H1 (cell line): Measurements from ENCODE around the gene PMM2. TPM values are rescaled to one million over a fixed set of nuclear protein-coding genes. Genes with fewer than 3 reads are reported as not detected.
A peak's percentile ranks its signal among the peaks of the same experiment; 100 is the strongest.

Experiments
- CTCF ChIA-PET: fragments of 300-600 bp; sonication (Branson Sonifier 250); formaldehyde crosslinking; loops from one replicate; lab custom pipeline; 2021; ENCODE audit not compliant: partially characterized antibody; lab: Charles Lee
- POLR2A ChIA-PET: fragments of 300-600 bp; sonication (Branson Sonifier 250); formaldehyde crosslinking; loops from one replicate; lab custom pipeline; 2021; ENCODE audit warnings: inconsistent platforms; ENCODE audit not compliant: partially characterized antibody; lab: Charles Lee
- DNase-seq, 2 experiments: peaks; one replicate each; pipeline versions ENCODE4 v3.0.0 to v3.0.0-alpha.2; 2010 to 2022; ENCODE audit warnings: low spot score in 2 of 2, low read depth in 1 of 2, mixed read lengths in 1 of 2
- FAIRE-seq: peaks from 2 replicates; lab custom pipeline; 2011; peaks lifted over from hg19 to GRCh38; lab: Jason Lieb, UNC
- H2AFZ ChIP-seq: 2 replicates; pipeline ENCODE4 v1.8.1; 2012; ENCODE audit warnings: low read length, inconsistent platforms
- H2AK5ac ChIP-seq: 2 replicates; pipeline ENCODE4 v1.6.1; 2013; ENCODE audit warnings: low read depth, low read length
- H2BK120ac ChIP-seq: replicated peaks from 2 replicates; pipeline ENCODE3; 2013; ENCODE audit warnings: low read depth, low read length, inconsistent platforms
- H2BK12ac ChIP-seq: 2 replicates; pipeline ENCODE4 v1.6.1; 2013; ENCODE audit warnings: low read depth, low read length
- H2BK15ac ChIP-seq: 2 replicates; pipeline ENCODE4 v1.6.1; 2013; ENCODE audit warnings: low read length
- H2BK20ac ChIP-seq: 2 replicates; pipeline ENCODE4 v1.6.1; 2013; ENCODE audit warnings: low read length
- H2BK5ac ChIP-seq: 2 replicates; pipeline ENCODE4 v1.6.1; 2013; ENCODE audit warnings: low read depth, low read length
- H3K14ac ChIP-seq: 2 replicates; pipeline ENCODE4 v1.6.1; 2013; ENCODE audit warnings: inconsistent platforms; ENCODE audit not compliant: insufficient read length
- H3K18ac ChIP-seq: 2 replicates; pipeline ENCODE4 v1.6.1; 2013; ENCODE audit warnings: low read length; ENCODE audit errors: extremely low read depth
- H3K23ac ChIP-seq: 2 replicates; pipeline ENCODE4 v1.6.1; 2013; ENCODE audit warnings: inconsistent platforms; ENCODE audit not compliant: insufficient read length
- H3K23me2 ChIP-seq: 2 replicates; pipeline ENCODE4 v1.6.1; 2013; ENCODE audit warnings: low read depth, low read length
- H3K27ac ChIP-seq: 2 replicates; pipeline ENCODE4 v1.6.1; 2011; ENCODE audit warnings: low read depth, low read length, inconsistent platforms
- H3K27me3 ChIP-seq, 4 experiments: replicated peaks in 1 of 4; 1 replicate in 1 of 4; 2 replicates in 3 of 4; pipeline versions ENCODE4 v1.6.1 to v1.8.1; 2011 to 2013; ENCODE audit warnings: low read length in 3 of 4, mild to moderate bottlenecking in 3 of 4, inconsistent platforms in 2 of 4, mixed read lengths in 2 of 4, moderate library complexity in 1 of 4; ENCODE audit not compliant: control insufficient read depth in 3 of 4, insufficient read depth in 3 of 4; ENCODE audit errors: extremely low read depth in 1 of 4
- H3K36me3 ChIP-seq, 4 experiments: 2 replicates each; pipeline versions ENCODE4 v1.6.1 to v1.8.1; 2011 to 2013; ENCODE audit warnings: mild to moderate bottlenecking in 4 of 4, low read length in 3 of 4, moderate library complexity in 2 of 4, control low read depth in 1 of 4, inconsistent platforms in 1 of 4; ENCODE audit not compliant: insufficient read depth in 4 of 4, control insufficient read depth in 2 of 4
- H3K4ac ChIP-seq: replicated peaks from 2 replicates; pipeline ENCODE3; 2013; ENCODE audit warnings: low read length, low read depth, mixed read lengths, inconsistent platforms; ENCODE audit not compliant: insufficient read length
- H3K4me1 ChIP-seq, 4 experiments: replicated peaks in 1 of 4; 1 replicate in 1 of 4; 2 replicates in 3 of 4; pipeline versions ENCODE4 v1.6.1 to v1.8.1; 2011 to 2013; ENCODE audit warnings: low read length in 3 of 4, inconsistent platforms in 2 of 4, mixed read lengths in 1 of 4; ENCODE audit not compliant: insufficient read depth in 4 of 4, control insufficient read depth in 3 of 4
- H3K4me2 ChIP-seq, 2 experiments: 2 replicates each; pipeline versions ENCODE4 v1.6.1 to v1.8.1; 2011 to 2013; ENCODE audit warnings: low read depth in 2 of 2, low read length in 2 of 2, control low read depth in 1 of 2, inconsistent platforms in 1 of 2, mild to moderate bottlenecking in 1 of 2; ENCODE audit not compliant: insufficient read depth in 1 of 2
- H3K4me3 ChIP-seq, 4 experiments: fragments of 200-600, 300-600 bp in 1 of 4; sonication (generic), shearing (Covaris generic), sonication (Bioruptor Twin) in 1 of 4; 2 replicates each; pipeline versions ENCODE4 v1.5.1 to v1.8.1; 2011 to 2016; ENCODE audit warnings: low read length in 4 of 4, low read depth in 3 of 4, control low read depth in 2 of 4, inconsistent platforms in 2 of 4, mild to moderate bottlenecking in 2 of 4, mixed read lengths in 1 of 4, moderate library complexity in 1 of 4; ENCODE audit not compliant: insufficient read depth in 2 of 4; ENCODE audit errors: extremely low read depth in 1 of 4
- H3K56ac ChIP-seq: replicated peaks from 2 replicates; pipeline ENCODE3; 2013; ENCODE audit warnings: low read depth, mild to moderate bottlenecking, mixed read lengths, low read length, inconsistent platforms; ENCODE audit not compliant: insufficient read length
- H3K79me1 ChIP-seq: 2 replicates; pipeline ENCODE4 v1.6.1; 2013; ENCODE audit warnings: low read depth, low read length, control low read depth
- H3K79me2 ChIP-seq, 2 experiments: 2 replicates each; pipeline versions ENCODE4 v1.6.1 to v1.8.1; 2012 to 2013; ENCODE audit warnings: low read length in 2 of 2, mild to moderate bottlenecking in 2 of 2, inconsistent platforms in 1 of 2; ENCODE audit not compliant: insufficient read depth in 2 of 2, control insufficient read depth in 1 of 2
- H3K9ac ChIP-seq, 4 experiments: replicated peaks in 1 of 4; 1 replicate in 1 of 4; 2 replicates in 3 of 4; pipeline versions ENCODE4 v1.6.1 to v1.8.1; 2011 to 2013; ENCODE audit warnings: low read depth in 3 of 4, low read length in 3 of 4, control low read depth in 2 of 4, mild to moderate bottlenecking in 2 of 4, moderate library complexity in 2 of 4, inconsistent platforms in 1 of 4; ENCODE audit errors: extremely low read depth in 1 of 4
- H3K9me3 ChIP-seq, 2 experiments: 2 replicates each; pipeline versions ENCODE4 v1.6.1 to v1.8.1; 2012 to 2013; ENCODE audit warnings: mild to moderate bottlenecking in 2 of 2, moderate library complexity in 2 of 2, control low read depth in 1 of 2, inconsistent platforms in 1 of 2, low read depth in 1 of 2, low read length in 1 of 2, mixed read lengths in 1 of 2; ENCODE audit not compliant: insufficient read depth in 2 of 2
- H4K20me1 ChIP-seq, 2 experiments: replicated peaks in 1 of 2; 2 replicates each; pipeline versions ENCODE3 to v1.8.1; 2011 to 2013; ENCODE audit warnings: inconsistent platforms in 2 of 2, low read length in 2 of 2, mild to moderate bottlenecking in 1 of 2; ENCODE audit not compliant: insufficient read depth in 2 of 2, control insufficient read depth in 1 of 2
- H4K5ac ChIP-seq: 2 replicates; pipeline ENCODE4 v1.6.1; 2013; ENCODE audit warnings: low read length, low read depth, mixed read lengths, inconsistent platforms; ENCODE audit not compliant: insufficient read length
- H4K8ac ChIP-seq: 2 replicates; pipeline ENCODE4 v1.8.0; 2013; ENCODE audit warnings: mild to moderate bottlenecking, moderate library complexity, low read length, inconsistent platforms; ENCODE audit not compliant: insufficient read depth; ENCODE audit errors: extremely low read depth
- H4K91ac ChIP-seq: replicated peaks from 2 replicates; pipeline ENCODE3; 2013; ENCODE audit warnings: low read length, mixed read lengths, inconsistent platforms; ENCODE audit not compliant: insufficient read length
- BCL11A ChIP-seq, 2 experiments: IDR thresholded peaks; one replicate each; pipeline ENCODE4 v1.6.1; 2011; ENCODE audit warnings: low read depth in 2 of 2, low read length in 2 of 2, mild to moderate bottlenecking in 2 of 2
- E2F6 ChIP-seq: IDR thresholded peaks from 2 replicates; pipeline ENCODE4 v1.6.1; 2012; ENCODE audit warnings: inconsistent platforms
- FOSL1 ChIP-seq: IDR thresholded peaks from 2 replicates; pipeline ENCODE4 v1.6.1; 2011; ENCODE audit warnings: mild to moderate bottlenecking, low read depth, low read length, moderate library complexity; ENCODE audit not compliant: insufficient read depth
- PHF8 ChIP-seq: fragments of 200-600 bp; sonication (generic); conservative IDR thresholded peaks from 2 replicates; pipeline ENCODE4 v1.7.1; 2012; ENCODE audit warnings: low read depth, mild to moderate bottlenecking, inconsistent platforms, low read length, moderate library complexity
- POLR2A ChIP-seq, 2 experiments: IDR thresholded peaks; 1 replicate in 1 of 2; 2 replicates in 1 of 2; pipeline ENCODE4 v1.6.1; 2011; ENCODE audit warnings: low read depth in 2 of 2, low read length in 2 of 2, mild to moderate bottlenecking in 2 of 2; ENCODE audit errors: control extremely low read depth in 1 of 2
- POLR2AphosphoS5 ChIP-seq: IDR thresholded peaks from 2 replicates; pipeline ENCODE4 v1.6.1; 2011; ENCODE audit warnings: low read depth, low read length
- YY1 ChIP-seq: IDR thresholded peaks from 2 replicates; pipeline ENCODE4 v1.6.1; 2011; ENCODE audit warnings: low read depth, mild to moderate bottlenecking, low read length
- WGBS, 2 experiments: shearing (Covaris generic) in 1 of 2; methylation state at CpG; one replicate each; pipeline versions ENCODE4 v1.1.6 to v1.1.7; 2013 to 2015; ENCODE audit warnings: low lambda C conversion rate in 2 of 2, mixed read lengths in 2 of 2, inconsistent platforms in 1 of 2, low coverage in 1 of 2, missing lambda C conversion rate in 1 of 2; ENCODE audit not compliant: insufficient replicate concordance in 2 of 2, insufficient coverage in 1 of 2, insufficient read length in 1 of 2; ENCODE audit errors: extremely low coverage in 1 of 2, missing lambda C conversion rate in 1 of 2; 5-methylcytosine and 5-hydroxymethylcytosine counted together
- polyA plus RNA-seq, 7 experiments: library from polyadenylated mRNA; depleted of rRNA in 3 of 7; stranded (reverse) in 5 of 7; unstranded in 2 of 7; fragments of >200 nt in 5 of 7; fragments of 200-250 nt in 2 of 7; gene quantifications; 1 replicate in 5 of 7; 2 replicates in 1 of 7; 4 replicates in 1 of 7; pipeline versions ENCODE4 v1.2.1 to v1.2.3, GENCODE V29; 2011 to 2013; ENCODE audit warnings: missing spikeins in 2 of 7, mixed read lengths in 2 of 7
- total RNA-seq: library from RNA; stranded (reverse); fragmentation: NEBNext Ultra II Directional; extraction: Animal tissue kit (Norgen Biotek cat#: 25700); gene quantifications from 2 replicates; pipeline ENCODE4 v1.2.1, GENCODE V29; 2021

Gene PMM2
- total and polyA plus RNA-seq, 2 of the 8 experiments (the other 6 are each of a cell fraction or from before 2014, with no cell fraction given), result 26.2 to 49.4 TPM

GRCh38 chr16:8848939-8849391 lies 51.3 kb downstream of the PMM2 start:
- ChIA-PET CTCF (interaction anchor here (0.5 to 8.8 kb wide), 4 partner anchors 12 to 161 kb away, joined by 4 to 90 read pairs (median 6); partner anchors contain the start of gene CARHSP1), POLR2A (interaction anchor here (1.6 to 24.4 kb wide), 5 partner anchors 10 to 28 kb away, joined by 4 to 456 read pairs (median 8); partner anchors contain the start of genes CARHSP1 and LITAFD)
- no peak overlapping the region for H4K5ac ChIP-seq
- no peak overlapping the region for H2AFZ ChIP-seq
- no peak overlapping the region for H3K56ac ChIP-seq
- H3K27ac ChIP-seq, result no peak overlapping the region; the same call in 1 of the 2 replicates
- H3K27me3 ChIP-seq, result no peaks in the 10 kb centered on the region
- peaks cover 3 to 61% (median 20%) of the 10 kb centered on the region in 4 experiments; a peak in 7 of 8 replicates for H3K36me3 ChIP-seq
- H2AK5ac ChIP-seq, result no peak overlapping the region
- peaks cover 0 to 19% (median 9%) of the 10 kb centered on the region in 4 experiments; a peak in 6 of 7 replicates for H3K4me1 ChIP-seq
- H4K91ac ChIP-seq, result no peak overlapping the region
- H4K8ac ChIP-seq, result peak overlapping the region; percentile 38
- H3K23me2 ChIP-seq, result no peaks in the 10 kb centered on the region
- H3K4ac ChIP-seq, result peak overlapping the region; percentile 25
- no peak overlapping the region for H3K4me3 ChIP-seq
- WGBS, 2 experiments, result 89% methylated on average over 8 of the region's 8 CpGs; no CpG with 5 or more reads in 1 of the 2 experiments
- DNase-seq (no peak), FAIRE-seq (no peak)
- peak overlapping the region in 1 of 4 experiments; percentile 15; a peak in 1 of 7 replicates for H3K9ac ChIP-seq
- no peak overlapping the region for H2BK15ac ChIP-seq
- no peak overlapping the region for H2BK120ac ChIP-seq
- H3K79me2 ChIP-seq, result peaks cover 0 to 11% of the 10 kb centered on the region in 2 experiments; a peak in 2 of 4 replicates
- no peak overlapping the region for H3K23ac ChIP-seq
- H3K18ac ChIP-seq, result no peak overlapping the region
- no peak overlapping the region for H2BK12ac ChIP-seq
- no peak overlapping the region for H2BK20ac ChIP-seq
- no peak overlapping the region for H3K4me2 ChIP-seq
- peaks cover 7% of the 10 kb centered on the region for H3K79me1 ChIP-seq
- no peak overlapping the region for H2BK5ac ChIP-seq
- H3K9me3 ChIP-seq, result no peaks in the 10 kb centered on the region
- TF ChIP-seq POLR2A (IDR thresholded peaks at IDR 0.05; ENCODE audit: control extremely low read depth in 1 of 2, low read depth in 2 of 2, low read length in 2 of 2) (0 out of 3 replicates have a peak, but pooled peaks of 1 of the 2 experiments have one; percentile 19), FOSL1 (no peak), POLR2AphosphoS5 (peak; percentile 58; the same call in 1 of the 2 replicates), PHF8 (no peak), BCL11A (IDR thresholded peaks at IDR 0.05; ENCODE audit: low read depth in 2 of 2, low read length in 2 of 2) (no peak), YY1 (no peak), E2F6 (peak; percentile 46; the same call in 1 of the 2 replicates)
- H3K14ac ChIP-seq, result no peak overlapping the region
- H4K20me1 ChIP-seq, result peaks cover 16 to 22% of the 10 kb centered on the region in 2 experiments
